ENCODE measurements around the gene CACNA2D4. TPM values are rescaled to one million over a fixed set of nuclear protein-coding genes. Genes with fewer than 3 reads are reported as not detected.

The CACNA2D4 gene
- total and polyA plus RNA-seq, 2 donors (not counting 3 experiments of a cell fraction or from before 2014, with no cell fraction given) = 0.58 to 0.73 TPM

DNA sequence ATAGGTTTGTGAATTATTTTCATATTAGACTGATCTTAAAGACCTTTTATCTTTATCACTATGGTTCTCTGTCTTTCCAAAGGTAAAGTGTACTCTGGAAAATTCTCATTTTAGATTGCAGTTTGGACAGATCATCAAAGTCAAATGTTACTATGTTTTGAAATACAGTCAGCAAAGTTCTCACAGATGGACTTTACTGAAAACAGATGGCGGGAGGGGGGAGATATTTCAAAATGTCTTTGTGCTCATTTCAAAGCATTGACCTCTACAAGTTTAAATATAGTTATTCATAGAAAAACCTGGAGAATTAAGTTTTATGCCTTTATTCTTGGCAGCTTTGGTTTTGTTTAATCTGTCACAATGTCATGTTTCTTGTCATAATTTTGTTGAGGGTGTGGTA, 149.8 kb downstream of the CACNA2D4 start:
- FAIRE-seq = no peak
- Histone ChIP-seq H3K27me3 (ENCODE audit: control insufficient read depth in 2 of 2, insufficient read depth in 2 of 2, low read length in 2 of 2) (no peaks in the 10 kb centered on the region), H2AFZ (ENCODE audit: low read depth, low read length) (no peak overlapping the region), H3K9me1 (replicated peaks; ENCODE audit: control insufficient read depth, extremely low read depth, insufficient read depth, low read length) (no peaks in the 10 kb centered on the region), H3K4me2 (ENCODE audit: insufficient read depth, low read length) (no peak overlapping the region), H3K36me3 (ENCODE audit: control insufficient read depth in 2 of 2, extremely low read depth in 1 of 2, insufficient read depth in 2 of 2, low read length in 2 of 2) (peaks cover 0 to 4% of the 10 kb centered on the region in 2 experiments), H3K9me3 (replicated peaks; ENCODE audit: control insufficient read depth, insufficient read depth, low read length) (no peaks in the 10 kb centered on the region), H3K27ac (ENCODE audit: insufficient read depth, low read depth, low read length) (no peak overlapping the region), H4K20me1 (replicated peaks; ENCODE audit: control insufficient read depth, extremely low read depth, insufficient read depth, low read length) (no peaks in the 10 kb centered on the region), H3K4me3 (replicated peaks in 1 of 3; ENCODE audit: insufficient read depth in 1 of 3, low read depth in 1 of 3, low read length in 3 of 3) (no peak overlapping the region), H3K4me1 (ENCODE audit: control insufficient read depth, extremely low read depth, insufficient read depth, low read length) (no peaks in the 10 kb centered on the region), H3K79me2 (ENCODE audit: control insufficient read depth, insufficient read depth, low read length) (peaks cover 41% of the 10 kb centered on the region), H3K9ac (replicated peaks; ENCODE audit: extremely low read depth, insufficient read depth, low read length) (no peak overlapping the region)
- ChIA-PET POLR2A (no interaction called here), CTCF (interaction anchor here (1.0 to 3.6 kb wide), 2 partner anchors 22 to 116 kb away, joined by 5 to 11 read pairs; no protein-coding TSS in a partner anchor)
- TF ChIP-seq, protein P1, sequence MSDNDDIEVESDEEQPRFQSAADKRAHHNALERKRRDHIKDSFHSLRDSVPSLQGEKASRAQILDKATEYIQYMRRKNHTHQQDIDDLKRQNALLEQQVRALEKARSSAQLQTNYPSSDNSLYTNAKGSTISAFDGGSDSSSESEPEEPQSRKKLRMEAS (IDR thresholded peaks at IDR 0.05; ENCODE audit: insufficient read depth, insufficient read length) = no peak
- no peak for TF ChIP-seq GATA2 (IDR thresholded peaks at IDR 0.05; ENCODE audit: insufficient read depth, insufficient read length, low read depth, low read length)
- TF ChIP-seq, protein P2, sequence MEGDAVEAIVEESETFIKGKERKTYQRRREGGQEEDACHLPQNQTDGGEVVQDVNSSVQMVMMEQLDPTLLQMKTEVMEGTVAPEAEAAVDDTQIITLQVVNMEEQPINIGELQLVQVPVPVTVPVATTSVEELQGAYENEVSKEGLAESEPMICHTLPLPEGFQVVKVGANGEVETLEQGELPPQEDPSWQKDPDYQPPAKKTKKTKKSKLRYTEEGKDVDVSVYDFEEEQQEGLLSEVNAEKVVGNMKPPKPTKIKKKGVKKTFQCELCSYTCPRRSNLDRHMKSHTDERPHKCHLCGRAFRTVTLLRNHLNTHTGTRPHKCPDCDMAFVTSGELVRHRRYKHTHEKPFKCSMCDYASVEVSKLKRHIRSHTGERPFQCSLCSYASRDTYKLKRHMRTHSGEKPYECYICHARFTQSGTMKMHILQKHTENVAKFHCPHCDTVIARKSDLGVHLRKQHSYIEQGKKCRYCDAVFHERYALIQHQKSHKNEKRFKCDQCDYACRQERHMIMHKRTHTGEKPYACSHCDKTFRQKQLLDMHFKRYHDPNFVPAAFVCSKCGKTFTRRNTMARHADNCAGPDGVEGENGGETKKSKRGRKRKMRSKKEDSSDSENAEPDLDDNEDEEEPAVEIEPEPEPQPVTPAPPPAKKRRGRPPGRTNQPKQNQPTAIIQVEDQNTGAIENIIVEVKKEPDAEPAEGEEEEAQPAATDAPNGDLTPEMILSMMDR (IDR thresholded peaks at IDR 0.05; ENCODE audit: extremely low read depth in 1 of 2, insufficient read depth in 1 of 2, low read depth in 1 of 2, low read length in 2 of 2) = no peak
- TF ChIP-seq POLR2AphosphoS5 (IDR thresholded peaks at IDR 0.05; ENCODE audit: insufficient read depth, low read depth, low read length) = no peak
- TF ChIP-seq MYC (IDR thresholded peaks at IDR 0.05; ENCODE audit: low read depth, low read length) = no peak
- no peak for TF ChIP-seq JUN (IDR thresholded peaks at IDR 0.05; ENCODE audit: borderline replicate concordance, insufficient read depth, insufficient read length, low read depth)
- no peak for TF ChIP-seq EZH2 (IDR thresholded peaks at IDR 0.05; ENCODE audit: borderline replicate concordance, low read depth, low read length, severe bottlenecking)
- no peak for TF ChIP-seq FOS (IDR thresholded peaks at IDR 0.05; ENCODE audit: borderline replicate concordance, insufficient read depth, low read length)
- no peak for TF ChIP-seq POLR2A (IDR thresholded peaks at IDR 0.05; ENCODE audit: low read depth, low read length)
- BruUV-seq (replicated peaks) = no TSS peak
- dilution Hi-C loops (cut with MboI; ENCODE audit: extremely low pct_ligation_motif_present, low sequenced_read_pairs) = no loop called here
- no peak for DNase-seq (ENCODE audit: low read depth, low spot score)
- intact Hi-C loops (cut with micrococcal nuclease) = no loop called here

Measured in endothelial cell of umbilical vein (primary cell).